Measurements from ENCODE around the gene SMIM15. TPM values are rescaled to one million over a fixed set of nuclear protein-coding genes. Genes with fewer than 3 reads are reported as not detected.

The SMIM15 gene
- polyA plus RNA-seq, 1 experiment: 30.4 TPM

- DNase-seq (ENCODE audit: low read depth): no peak
- H3K27me3 ChIP-seq (ENCODE audit: control insufficient read depth, insufficient read depth, low read length): no peaks in the 10 kb centered on the region
- H3K36me3 ChIP-seq (ENCODE audit: control insufficient read depth, insufficient read depth, low read length): no peaks in the 10 kb centered on the region
- CTCF ChIA-PET: no interaction called here
- no peak overlapping the region for H3K4me3 ChIP-seq (ENCODE audit: low read depth, low read length)
- TF ChIP-seq CTCF (IDR thresholded peaks at IDR 0.05; ENCODE audit: insufficient read depth, low read depth, low read length): no peak
- POLR2A ChIA-PET: interaction anchor here (0.6 kb wide), 1 partner anchor 10 kb away, joined by 4 read pairs; no protein-coding TSS in a partner anchor
Observed at GRCh38 chr5:61182449-61182848, 20.2 kb upstream of the SMIM15 start.

- DNase-seq (ENCODE audit: low read depth): no peak
- H3K4me3 ChIP-seq (ENCODE audit: low read depth, low read length): no peak overlapping the region
- ChIA-PET POLR2A (no interaction called here), CTCF (no interaction called here)
- H3K27me3 ChIP-seq (ENCODE audit: control insufficient read depth, insufficient read depth, low read length): no peaks in the 10 kb centered on the region
- TF ChIP-seq CTCF (IDR thresholded peaks at IDR 0.05; ENCODE audit: insufficient read depth, low read depth, low read length): no peak
- H3K36me3 ChIP-seq (ENCODE audit: control insufficient read depth, insufficient read depth, low read length): no peaks in the 10 kb centered on the region
Observed at GRCh38 chr5:61180886-61181285, 18.6 kb upstream of the SMIM15 start.

GRCh38 chr5:61178702-61179101 is 16.4 kb upstream of the SMIM15 start:
- Histone ChIP-seq H3K27me3 (ENCODE audit: control insufficient read depth, insufficient read depth, low read length) (no peaks in the 10 kb centered on the region), H3K36me3 (ENCODE audit: control insufficient read depth, insufficient read depth, low read length) (no peaks in the 10 kb centered on the region), H3K4me3 (ENCODE audit: low read depth, low read length) (no peak overlapping the region)
- no peak for TF ChIP-seq CTCF (IDR thresholded peaks at IDR 0.05; ENCODE audit: insufficient read depth, low read depth, low read length)
- ChIA-PET CTCF (no interaction called here), POLR2A (no interaction called here)
- no peak for DNase-seq (ENCODE audit: low read depth)

GRCh38 chr5:61177716-61178115 is 15.4 kb upstream of the SMIM15 start:
- CTCF ChIA-PET: no interaction called here
- Histone ChIP-seq H3K4me3 (ENCODE audit: low read depth, low read length) (no peak overlapping the region), H3K36me3 (ENCODE audit: control insufficient read depth, insufficient read depth, low read length) (no peaks in the 10 kb centered on the region), H3K27me3 (ENCODE audit: control insufficient read depth, insufficient read depth, low read length) (no peaks in the 10 kb centered on the region)
- DNase-seq (ENCODE audit: low read depth): no peak
- no peak for TF ChIP-seq CTCF (IDR thresholded peaks at IDR 0.05; ENCODE audit: insufficient read depth, low read depth, low read length)
- POLR2A ChIA-PET: no interaction called here

GRCh38 chr5:61177070-61177469 is 14.8 kb upstream of the SMIM15 start:
- CTCF ChIA-PET: no interaction called here
- H3K4me3 ChIP-seq (ENCODE audit: low read depth, low read length): no peak overlapping the region
- TF ChIP-seq CTCF (IDR thresholded peaks at IDR 0.05; ENCODE audit: insufficient read depth, low read depth, low read length): no peak
- no peak for DNase-seq (ENCODE audit: low read depth)
- H3K27me3 ChIP-seq (ENCODE audit: control insufficient read depth, insufficient read depth, low read length): no peaks in the 10 kb centered on the region
- no peaks in the 10 kb centered on the region for H3K36me3 ChIP-seq (ENCODE audit: control insufficient read depth, insufficient read depth, low read length)
- POLR2A ChIA-PET: no interaction called here
